Measurements from ENCODE around the gene ADRM1.

The ADRM1 gene

DNA sequence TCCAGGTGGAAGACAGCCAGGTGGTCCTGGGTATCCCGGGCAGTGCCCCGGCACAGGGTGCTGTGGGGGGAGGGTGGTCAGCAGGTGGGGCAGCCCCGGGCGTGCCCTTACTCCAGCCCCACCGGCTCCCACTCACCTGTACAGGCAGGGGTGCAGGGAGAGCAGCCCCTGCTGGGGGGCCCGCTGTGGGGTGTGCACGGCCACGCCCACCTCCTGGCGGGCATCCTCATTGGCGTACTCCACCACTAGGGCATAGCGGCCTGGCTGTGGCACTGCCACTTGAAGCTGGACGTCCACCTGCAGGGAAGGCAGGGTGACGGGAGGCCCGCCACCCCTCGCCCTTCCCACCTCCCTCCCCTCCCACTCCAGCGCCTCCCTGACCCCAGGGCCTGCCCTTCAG lies 29.6 kb downstream of the ADRM1 start:
- H3K27me3 Mint-ChIP-seq (ENCODE audit: low read depth): no peaks in the 10 kb centered on the region
- H3K27ac Mint-ChIP-seq: no peak overlapping the region
- no peaks in the 10 kb centered on the region for H3K4me1 Mint-ChIP-seq
- H3K4me3 Mint-ChIP-seq: no peak overlapping the region
- H3K9me3 Mint-ChIP-seq: no peaks in the 10 kb centered on the region
- TF ChIP-seq, protein P1, sequence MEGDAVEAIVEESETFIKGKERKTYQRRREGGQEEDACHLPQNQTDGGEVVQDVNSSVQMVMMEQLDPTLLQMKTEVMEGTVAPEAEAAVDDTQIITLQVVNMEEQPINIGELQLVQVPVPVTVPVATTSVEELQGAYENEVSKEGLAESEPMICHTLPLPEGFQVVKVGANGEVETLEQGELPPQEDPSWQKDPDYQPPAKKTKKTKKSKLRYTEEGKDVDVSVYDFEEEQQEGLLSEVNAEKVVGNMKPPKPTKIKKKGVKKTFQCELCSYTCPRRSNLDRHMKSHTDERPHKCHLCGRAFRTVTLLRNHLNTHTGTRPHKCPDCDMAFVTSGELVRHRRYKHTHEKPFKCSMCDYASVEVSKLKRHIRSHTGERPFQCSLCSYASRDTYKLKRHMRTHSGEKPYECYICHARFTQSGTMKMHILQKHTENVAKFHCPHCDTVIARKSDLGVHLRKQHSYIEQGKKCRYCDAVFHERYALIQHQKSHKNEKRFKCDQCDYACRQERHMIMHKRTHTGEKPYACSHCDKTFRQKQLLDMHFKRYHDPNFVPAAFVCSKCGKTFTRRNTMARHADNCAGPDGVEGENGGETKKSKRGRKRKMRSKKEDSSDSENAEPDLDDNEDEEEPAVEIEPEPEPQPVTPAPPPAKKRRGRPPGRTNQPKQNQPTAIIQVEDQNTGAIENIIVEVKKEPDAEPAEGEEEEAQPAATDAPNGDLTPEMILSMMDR (IDR thresholded peaks at IDR 0.05; ENCODE audit: unreplicated experiment in 3 of 3): no peak
- H3K36me3 Mint-ChIP-seq (ENCODE audit: low read depth): peaks cover 5% of the 10 kb centered on the region

DNA sequence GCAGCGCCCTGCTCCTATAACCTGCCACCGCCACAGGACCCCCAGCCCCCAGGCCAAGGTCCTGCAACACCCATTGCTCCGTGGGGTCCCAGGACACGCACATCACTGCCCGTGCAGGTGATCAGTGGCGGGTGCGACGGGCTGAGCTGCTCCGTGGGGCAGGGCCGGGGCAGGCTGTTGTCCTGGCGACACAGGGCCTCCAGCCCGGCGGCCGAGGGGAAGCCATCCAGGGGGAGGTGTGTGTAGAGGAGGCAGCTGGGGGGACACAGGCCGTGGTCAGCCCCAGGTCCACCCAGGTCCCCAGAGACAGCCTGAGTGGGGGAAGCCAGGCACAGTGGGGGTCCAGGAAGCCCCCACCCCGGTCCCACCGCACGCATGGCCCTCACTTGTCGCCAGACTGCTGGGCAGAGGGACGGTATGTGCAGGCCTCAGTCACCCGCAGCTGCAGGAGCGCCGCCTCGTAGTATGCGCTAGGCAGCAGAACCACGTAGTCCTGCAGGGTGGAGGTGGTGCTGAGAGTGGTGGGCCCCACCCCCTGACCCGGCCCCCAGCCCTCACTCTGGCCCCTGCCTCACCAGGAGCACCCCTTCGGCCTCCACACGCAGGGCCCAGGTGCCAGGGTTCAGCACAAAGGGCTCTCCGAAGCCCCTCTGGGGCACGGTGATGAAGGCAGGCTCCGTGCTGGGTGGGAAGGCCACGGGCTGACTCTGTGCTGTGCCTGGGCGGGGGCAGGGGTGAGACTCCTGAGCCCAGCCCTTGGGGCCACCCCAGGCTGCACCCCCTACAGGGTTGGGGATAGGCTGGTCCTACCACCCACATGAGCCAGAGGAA lies 30.4 kb downstream of the ADRM1 start:
- TF ChIP-seq, protein P1 (IDR thresholded peaks at IDR 0.05; ENCODE audit: unreplicated experiment in 3 of 3): no peak
- H3K36me3 Mint-ChIP-seq (ENCODE audit: low read depth): peaks cover 5% of the 10 kb centered on the region
- no peak overlapping the region for H3K4me3 Mint-ChIP-seq
- no peaks in the 10 kb centered on the region for H3K4me1 Mint-ChIP-seq
- no peaks in the 10 kb centered on the region for H3K27me3 Mint-ChIP-seq (ENCODE audit: low read depth)
- H3K27ac Mint-ChIP-seq: no peak overlapping the region
- H3K9me3 Mint-ChIP-seq: no peaks in the 10 kb centered on the region

DNA sequence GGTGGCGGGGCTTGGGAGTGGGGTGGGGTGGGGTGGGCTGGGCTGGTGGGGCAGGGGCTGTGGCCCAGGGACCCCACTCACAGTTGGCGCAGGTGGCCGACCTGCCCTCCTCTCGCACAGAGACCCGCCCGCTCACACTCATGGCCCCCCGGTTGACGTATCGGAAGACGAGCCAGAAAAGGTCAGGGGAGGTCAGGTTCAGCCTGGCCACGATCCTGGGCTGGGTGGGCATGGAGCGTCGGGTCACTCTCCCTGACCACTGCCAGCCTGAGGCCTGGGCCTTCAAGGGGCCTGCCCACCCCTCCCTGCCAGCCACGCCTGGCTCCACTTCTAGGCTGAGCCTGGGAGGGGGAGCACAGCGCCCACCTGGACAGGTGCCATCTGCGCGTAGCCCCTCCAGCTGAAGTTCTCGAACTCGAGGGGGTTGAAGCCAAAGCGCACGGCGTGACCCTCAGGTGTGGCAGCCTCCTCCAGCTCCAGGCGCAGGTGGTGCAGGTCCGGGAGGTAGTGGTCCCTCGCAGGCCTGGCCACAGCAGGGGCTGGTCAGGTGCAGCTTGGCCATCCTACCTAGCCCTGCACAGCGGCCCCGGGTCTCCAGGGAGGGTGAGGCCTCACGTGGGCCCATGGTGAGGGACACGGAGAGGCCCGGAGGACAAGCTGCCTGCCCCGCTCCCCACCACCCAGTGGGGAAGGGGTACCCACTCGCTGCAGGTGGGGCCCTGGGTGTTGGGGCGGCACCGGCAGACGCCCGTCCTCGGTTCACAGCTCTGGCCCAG lies 31.2 kb downstream of the ADRM1 start:
- H3K9me3 Mint-ChIP-seq: no peaks in the 10 kb centered on the region
- no peaks in the 10 kb centered on the region for H3K4me1 Mint-ChIP-seq
- H3K27me3 Mint-ChIP-seq (ENCODE audit: low read depth): no peaks in the 10 kb centered on the region
- no peak overlapping the region for H3K27ac Mint-ChIP-seq
- peaks cover 5% of the 10 kb centered on the region for H3K36me3 Mint-ChIP-seq (ENCODE audit: low read depth)
- no peak overlapping the region for H3K4me3 Mint-ChIP-seq
- TF ChIP-seq, protein P1 (IDR thresholded peaks at IDR 0.05; ENCODE audit: unreplicated experiment in 3 of 3): no peak

DNA sequence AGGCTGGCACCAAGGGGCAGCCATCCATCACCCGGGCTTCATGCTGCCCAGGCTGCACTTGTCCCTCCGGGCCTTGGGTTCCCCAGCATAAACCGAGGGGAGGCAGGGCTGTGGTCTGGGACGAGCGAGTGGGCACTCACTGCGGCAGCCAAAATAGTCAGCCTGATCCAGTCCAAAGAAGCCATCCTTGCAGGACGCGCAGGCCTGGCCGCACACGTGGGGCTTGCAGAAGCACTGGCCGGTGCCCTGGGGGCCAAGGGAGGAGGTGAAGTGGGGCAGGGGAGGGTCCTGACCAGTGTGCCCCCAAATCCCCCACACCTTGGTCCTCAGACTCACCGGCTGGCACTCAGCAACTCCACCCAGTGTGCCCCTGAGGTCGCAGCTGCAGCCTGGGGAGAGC lies 32.1 kb downstream of the ADRM1 start:
- Mint-ChIP-seq H3K36me3 (ENCODE audit: low read depth) (peaks cover 12% of the 10 kb centered on the region), H3K4me3 (no peak overlapping the region), H3K4me1 (no peaks in the 10 kb centered on the region), H3K27me3 (ENCODE audit: low read depth) (no peaks in the 10 kb centered on the region), H3K9me3 (no peaks in the 10 kb centered on the region), H3K27ac (no peak overlapping the region)
- TF ChIP-seq, protein P1 (IDR thresholded peaks at IDR 0.05; ENCODE audit: unreplicated experiment in 3 of 3): no peak

DNA sequence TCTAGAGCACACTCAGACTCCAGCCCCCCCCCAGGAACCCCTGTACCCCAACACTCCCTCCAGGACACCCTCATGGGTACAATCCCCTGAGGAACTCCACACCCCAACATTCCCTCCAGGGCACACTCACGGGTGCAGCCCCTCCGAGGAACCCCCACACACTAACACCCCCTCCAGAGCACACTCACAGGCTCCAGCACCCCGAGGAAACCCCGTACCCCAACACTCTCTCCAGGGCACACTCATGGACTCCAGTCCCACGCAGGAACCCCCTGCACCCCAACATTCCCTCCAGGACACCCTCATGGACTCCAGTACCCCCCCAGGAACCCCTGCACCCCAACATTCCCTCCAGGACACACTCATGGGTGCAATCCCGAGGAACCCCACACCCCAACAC lies 32.7 kb downstream of the ADRM1 start:
- Mint-ChIP-seq H3K4me3 (no peak overlapping the region), H3K9me3 (no peaks in the 10 kb centered on the region), H3K36me3 (ENCODE audit: low read depth) (peaks cover 15% of the 10 kb centered on the region), H3K27me3 (ENCODE audit: low read depth) (no peaks in the 10 kb centered on the region), H3K4me1 (no peaks in the 10 kb centered on the region), H3K27ac (no peak overlapping the region)
- TF ChIP-seq, protein P1 (IDR thresholded peaks at IDR 0.05; ENCODE audit: unreplicated experiment in 3 of 3): no peak

All from nephron (organoid).